GM18951 (cell line): ENCODE results near the gene CALM1.
A peak's percentile ranks its signal among the peaks of the same experiment; 100 is the strongest.
"Not testable (repeated sequence)": the region's sequence is repeated elsewhere in the genome, so short reads cannot be mapped to it uniquely, and the experiment has no call there.

Experiments
- POLR2A ChIP-seq: IDR thresholded peaks from 4 replicates; pipeline ENCODE4 v1.6.1; 2011; ENCODE audit warnings: mild to moderate bottlenecking; ENCODE audit not compliant: insufficient read length, insufficient read depth; ENCODE audit errors: extremely low read depth
- in situ Hi-C: fragments of 300-500 bp; cut with MboI; formaldehyde crosslinking; loops from one replicate; pipeline ENCODE4 v1.12.0; 2022; ENCODE audit warnings: low sequenced_read_pairs, mixed read lengths, inconsistent platforms; ENCODE audit not compliant: unreplicated experiment

CALM1 gene

DNA sequence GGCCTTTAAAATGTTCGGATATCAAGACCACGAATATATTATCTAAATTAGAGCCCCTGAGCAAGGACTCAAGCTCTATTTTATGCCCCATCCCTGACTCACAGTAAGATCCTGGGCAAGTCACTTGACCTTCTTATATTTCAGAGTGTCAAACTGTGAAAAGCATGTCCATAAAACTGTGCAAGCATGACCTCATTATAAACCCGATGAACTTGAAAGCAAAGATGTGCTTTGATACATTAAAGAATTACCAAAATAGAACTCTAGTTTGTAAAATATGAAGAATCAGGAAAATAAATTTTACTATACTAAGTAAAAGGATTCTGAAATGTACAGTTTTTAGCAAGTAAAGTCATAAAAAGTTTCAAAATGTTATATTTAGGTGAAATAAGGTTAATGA, 2.9 kb upstream of the CALM1 start:
- TF ChIP-seq POLR2A: no peak
- in situ Hi-C loops: no loop called here

GRCh38 chr14:90394782-90395181, 2.0 kb upstream of the CALM1 start:
- in situ Hi-C loops: not testable (repeated sequence)

DNA sequence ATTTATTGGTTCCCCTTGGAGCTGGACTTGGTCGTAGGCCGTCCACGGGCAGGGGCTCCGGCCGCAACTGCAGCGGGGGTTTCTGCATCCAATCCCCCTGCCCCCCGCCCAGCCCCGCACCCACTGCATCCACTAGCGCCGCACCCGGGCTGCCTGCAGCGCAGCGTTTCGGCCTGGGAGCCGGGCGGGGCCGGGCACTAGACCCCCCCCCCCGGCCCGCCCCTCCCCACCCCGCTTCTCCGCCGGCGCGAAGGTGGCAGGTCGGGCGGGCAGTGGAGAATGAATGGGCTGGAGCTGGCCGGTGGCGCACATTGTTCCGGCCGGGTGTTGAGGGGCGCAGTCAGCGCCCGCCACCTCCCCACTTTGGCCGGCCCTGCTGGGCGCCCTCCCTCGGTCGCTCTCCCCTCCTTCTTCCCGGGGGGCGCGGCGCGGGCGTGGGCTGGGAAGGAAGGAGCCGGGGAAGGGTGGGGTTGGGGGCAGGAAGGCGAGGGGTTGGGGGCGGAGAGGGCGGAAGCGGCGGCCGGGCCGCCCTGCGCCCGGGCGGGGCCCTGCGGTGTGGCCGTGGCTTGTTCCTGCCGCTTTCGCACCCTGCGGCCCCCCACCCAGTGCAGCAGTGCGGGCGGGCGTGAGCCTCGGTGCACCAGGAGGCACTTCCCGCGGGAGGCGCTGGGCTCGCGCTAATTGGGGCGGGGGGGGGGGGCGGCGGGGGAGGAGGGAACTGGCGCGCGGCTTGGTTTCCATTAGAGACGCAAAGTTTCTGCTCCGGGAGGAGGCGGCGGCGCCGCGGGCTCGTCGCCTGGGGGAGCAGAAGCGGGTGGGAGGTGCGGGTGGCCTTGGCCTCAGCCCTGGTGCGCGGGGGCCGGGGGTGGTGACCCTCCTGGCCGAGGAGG, 841 bp downstream of the CALM1 start:
- in situ Hi-C loops: no loop called here
- TF ChIP-seq POLR2A: no peak

- peak; percentile 10 for TF ChIP-seq POLR2A
- in situ Hi-C loops: no loop called here
Measured at GRCh38 chr14:90398315-90398839, 1.5 kb downstream of the CALM1 start.

DNA sequence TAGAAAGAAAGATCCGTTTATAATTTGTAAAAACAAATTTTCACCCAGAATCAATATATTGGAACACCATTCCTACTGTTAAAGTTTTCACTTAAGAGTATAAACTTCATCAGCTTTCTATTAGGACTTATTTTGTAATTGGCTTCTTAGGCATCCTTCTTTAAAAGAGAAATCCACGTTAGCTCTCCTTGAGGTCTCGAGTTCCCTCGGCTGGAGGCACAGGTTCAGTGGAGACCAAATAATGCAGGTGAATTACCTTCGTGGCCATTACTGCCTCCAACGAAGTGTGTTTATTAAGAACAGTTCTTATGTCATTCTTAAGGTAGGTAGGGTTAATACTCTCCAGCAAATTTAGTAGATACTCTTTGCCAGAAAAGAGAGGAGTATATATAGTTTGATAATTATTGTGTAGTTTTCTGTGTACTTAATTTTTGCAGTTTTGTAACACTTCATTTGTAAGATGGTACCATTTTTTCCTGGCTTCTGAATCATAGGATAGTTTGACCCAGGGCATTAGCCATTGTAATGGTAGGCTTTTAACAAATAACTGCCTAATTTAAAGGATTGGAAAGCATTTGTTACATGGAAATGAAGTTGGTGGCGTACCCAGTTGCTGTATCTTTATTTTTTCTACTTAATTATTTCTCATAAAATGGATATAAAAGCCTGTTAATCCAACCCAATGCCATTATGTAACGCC, 2.2 kb downstream of the CALM1 start:
- TF ChIP-seq POLR2A: no peak
- in situ Hi-C loops: no loop called here

GRCh38 chr14:90399541-90400444, 3.0 kb downstream of the CALM1 start:
- in situ Hi-C loops: no loop called here
- TF ChIP-seq POLR2A: no peak

DNA sequence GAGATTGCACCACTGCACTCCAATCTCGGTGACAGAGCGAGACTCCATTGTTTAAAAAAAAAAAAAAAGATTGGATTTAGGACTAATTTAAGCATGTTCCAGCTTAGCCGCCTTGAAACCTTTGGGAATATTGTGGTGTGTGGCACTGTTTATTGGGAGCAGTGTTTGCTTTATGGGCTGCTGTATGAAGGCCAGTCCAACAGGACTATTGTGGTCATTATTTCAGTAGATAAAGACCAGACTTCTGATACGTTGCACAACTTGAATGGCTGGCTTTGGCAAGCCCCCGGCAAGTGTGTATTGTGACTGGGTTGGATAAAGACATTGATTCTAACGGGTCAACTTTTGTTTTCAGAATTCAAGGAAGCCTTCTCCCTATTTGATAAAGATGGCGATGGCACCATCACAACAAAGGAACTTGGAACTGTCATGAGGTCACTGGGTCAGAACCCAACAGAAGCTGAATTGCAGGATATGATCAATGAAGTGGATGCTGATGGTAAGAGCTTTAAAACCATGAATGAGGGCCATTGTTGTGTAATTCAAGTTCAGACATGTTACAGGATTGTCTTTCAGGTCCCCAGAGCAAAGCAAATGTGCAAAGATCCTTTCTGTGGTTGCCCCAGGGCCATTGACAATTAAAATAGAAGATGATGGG, 4.2 kb downstream of the CALM1 start:
- TF ChIP-seq POLR2A: no peak
- in situ Hi-C loops: no loop called here

DNA sequence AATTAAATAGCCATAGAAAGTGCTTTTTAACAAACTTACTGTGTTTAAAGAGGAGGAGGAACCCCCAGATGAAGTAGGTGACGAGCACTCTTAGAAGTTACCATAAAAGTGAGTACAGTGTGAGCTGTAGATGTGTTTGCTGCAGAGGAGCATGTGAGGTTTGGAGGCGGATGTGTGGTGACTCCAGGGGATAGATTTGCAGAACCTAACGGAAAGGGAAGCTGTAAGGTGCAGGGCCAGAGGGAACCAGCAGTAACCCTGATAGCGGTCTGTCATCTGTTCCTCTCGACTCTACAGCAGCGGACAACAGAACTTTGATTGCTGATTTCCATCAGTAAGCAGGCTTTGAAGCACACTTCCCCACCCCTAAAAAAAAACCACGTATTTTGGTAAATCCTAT, 5.2 kb downstream of the CALM1 start:
- in situ Hi-C loops: no loop called here
- no peak for TF ChIP-seq POLR2A

DNA sequence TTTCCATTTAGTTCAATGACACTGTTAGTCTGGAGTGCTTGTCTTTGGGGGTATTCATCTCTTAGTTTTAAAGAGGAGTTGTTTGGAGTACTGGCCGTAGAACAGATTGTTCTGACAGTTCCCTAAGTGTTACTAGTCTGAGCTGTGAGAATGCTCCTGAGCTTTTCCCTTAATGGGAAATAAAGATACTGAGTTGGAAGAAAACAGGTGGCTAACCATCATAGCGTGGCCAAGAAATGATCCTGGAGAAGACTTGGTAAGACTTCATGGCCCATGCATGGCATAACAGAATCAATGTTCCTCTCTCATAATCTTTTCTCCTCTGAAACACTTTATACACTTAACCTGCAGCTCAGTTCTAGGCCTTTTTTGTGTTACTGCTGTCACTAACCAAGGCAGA, 6.2 kb downstream of the CALM1 start:
- in situ Hi-C loops: no loop called here
- TF ChIP-seq POLR2A: no peak

- in situ Hi-C loops: no loop called here
- no peak for TF ChIP-seq POLR2A
Measured at GRCh38 chr14:90405101-90405500, 8.3 kb downstream of the CALM1 start.

- TF ChIP-seq POLR2A: no peak
- in situ Hi-C loops: no loop called here
Measured at GRCh38 chr14:90405755-90406154, 8.9 kb downstream of the CALM1 start.

GRCh38 chr14:90406384-90406798, 9.6 kb downstream of the CALM1 start:
- no peak for TF ChIP-seq POLR2A
- in situ Hi-C loops: no loop called here
